Keratinocyte (primary cell): ENCODE measurements around the gene MX1. TPM values are rescaled to one million over a fixed set of nuclear protein-coding genes. Genes with fewer than 3 reads are reported as not detected.

Experiments
- DNase-seq: peaks from one replicate; pipeline ENCODE4 v3.0.0-alpha.2; 2011; ENCODE audit warnings: low read depth, missing footprints, low spot score
- FAIRE-seq: peaks from 2 replicates; lab custom pipeline; 2011; peaks lifted over from hg19 to GRCh38; lab: Jason Lieb, UNC
- H2AFZ ChIP-seq: 2 replicates; pipeline ENCODE4 v1.6.0; 2012; ENCODE audit warnings: low read length, control low read depth, inconsistent platforms; ENCODE audit not compliant: control insufficient read depth
- H3K27ac ChIP-seq: 2 replicates; pipeline ENCODE4 v1.5.1; 2011; ENCODE audit warnings: low read length; ENCODE audit not compliant: control insufficient read depth, insufficient read depth
- H3K27me3 ChIP-seq: 3 replicates; pipeline ENCODE4 v1.6.0; 2011; ENCODE audit warnings: low read length; ENCODE audit not compliant: control insufficient read depth, insufficient read depth; ENCODE audit errors: extremely low read depth
- H3K36me3 ChIP-seq, 2 experiments: 2 replicates in 1 of 2; 3 replicates in 1 of 2; pipeline ENCODE4 v1.5.1; 2011; ENCODE audit warnings: low read length in 2 of 2, mild to moderate bottlenecking in 1 of 2; ENCODE audit not compliant: control insufficient read depth in 2 of 2, insufficient read depth in 2 of 2; ENCODE audit errors: extremely low read depth in 1 of 2
- H3K4me1 ChIP-seq: 3 replicates; pipeline ENCODE4 v1.5.1; 2011; ENCODE audit warnings: low read length; ENCODE audit not compliant: control insufficient read depth, insufficient read depth; ENCODE audit errors: extremely low read depth
- H3K4me2 ChIP-seq: 3 replicates; pipeline ENCODE4 v1.6.0; 2011; ENCODE audit warnings: low read depth, low read length; ENCODE audit not compliant: control insufficient read depth, insufficient read depth; ENCODE audit errors: extremely low read depth
- H3K4me3 ChIP-seq, 3 experiments: fragments of 200-600 bp in 1 of 3; sonication (generic) in 1 of 3; 2 replicates in 2 of 3; 3 replicates in 1 of 3; pipeline ENCODE4 v1.5.1; 2011 to 2016; ENCODE audit warnings: low read length in 3 of 3, mild to moderate bottlenecking in 3 of 3, control low read depth in 2 of 3, inconsistent platforms in 1 of 3, low read depth in 1 of 3, mixed read lengths in 1 of 3, mixed run types in 1 of 3, moderate library complexity in 1 of 3; ENCODE audit not compliant: control insufficient read depth in 2 of 3, insufficient read depth in 2 of 3; ENCODE audit errors: extremely low read depth in 1 of 3
- H3K79me2 ChIP-seq: 2 replicates; pipeline ENCODE4 v1.6.0; 2012; ENCODE audit warnings: low read length; ENCODE audit not compliant: control insufficient read depth, insufficient read depth
- H3K9ac ChIP-seq: 3 replicates; pipeline ENCODE4 v1.6.0; 2011; ENCODE audit warnings: low read length; ENCODE audit not compliant: control insufficient read depth, insufficient read depth; ENCODE audit errors: extremely low read depth
- H3K9me1 ChIP-seq: 3 replicates; pipeline ENCODE4 v1.6.0; 2011; ENCODE audit warnings: low read length; ENCODE audit not compliant: control insufficient read depth, insufficient read depth; ENCODE audit errors: extremely low read depth
- H3K9me3 ChIP-seq: 2 replicates; pipeline ENCODE4 v1.5.1; 2012; ENCODE audit warnings: low read depth, low read length; ENCODE audit not compliant: control insufficient read depth
- H4K20me1 ChIP-seq: 3 replicates; pipeline ENCODE4 v1.6.0; 2011; ENCODE audit warnings: low read length; ENCODE audit not compliant: control insufficient read depth, insufficient read depth; ENCODE audit errors: extremely low read depth
- CTCF ChIP-seq, 3 experiments: IDR thresholded peaks in 1 of 3; conservative IDR thresholded peaks in 1 of 3; optimal IDR thresholded peaks in 1 of 3; 2 replicates in 2 of 3; 3 replicates in 1 of 3; pipeline versions ENCODE3 to v1.5.1; 2011; ENCODE audit warnings: low read length in 3 of 3, mild to moderate bottlenecking in 3 of 3, moderate library complexity in 2 of 3, control low read depth in 1 of 3, inconsistent platforms in 1 of 3; ENCODE audit not compliant: insufficient read depth in 2 of 3; ENCODE audit errors: extremely low read depth in 1 of 3
- EZH2 ChIP-seq: IDR thresholded peaks from one replicate; pipeline ENCODE4 v1.6.1; 2012; ENCODE audit warnings: inconsistent platforms, mild to moderate bottlenecking, low read length, moderate library complexity
- dilution Hi-C: fragments of 300-500 bp; cut with MboI; formaldehyde crosslinking; loops from one replicate; pipeline ENCODE4 v1.7.0; 2020; ENCODE audit warnings: low sequenced_read_pairs; ENCODE audit not compliant: extremely low pct_ligation_motif_present
- polyA plus RNA-seq, 5 experiments: library from polyadenylated mRNA; depleted of rRNA in 3 of 5; stranded (reverse) in 3 of 5; stranded (forward) in 1 of 5; unstranded in 1 of 5; fragments of >200 nt; gene quantifications; 1 replicate in 1 of 5; 2 replicates in 3 of 5; 3 replicates in 1 of 5; pipeline versions ENCODE4 v1.2.1 to v1.2.3, GENCODE V29; 2011 to 2012; ENCODE audit warnings: missing spikeins in 2 of 5, low read depth in 1 of 5, low replicate concordance in 1 of 5

The MX1 gene
- polyA plus RNA-seq, 1 donor (not counting 4 experiments of a cell fraction or from before 2014, with no cell fraction given) = 151 TPM

GRCh38 chr21:41458121-41458520 lies 32.1 kb downstream of the MX1 start:
- H3K9ac ChIP-seq = no peak overlapping the region
- no peaks in the 10 kb centered on the region for H3K9me1 ChIP-seq
- H4K20me1 ChIP-seq = no peaks in the 10 kb centered on the region
- peaks cover 4% of the 10 kb centered on the region for H3K4me1 ChIP-seq
- dilution Hi-C loops = no loop called here
- no peak overlapping the region for H3K27ac ChIP-seq
- no peak for TF ChIP-seq CTCF (optimal IDR thresholded peaks at IDR 0.05 in 1 of 3, IDR thresholded peaks at IDR 0.05 in 1 of 3, conservative IDR thresholded peaks at IDR 0.05 in 1 of 3; ENCODE audit: extremely low read depth in 1 of 3, insufficient read depth in 2 of 3, low read length in 3 of 3)
- no peak for TF ChIP-seq EZH2
- H3K27me3 ChIP-seq = no peaks in the 10 kb centered on the region
- peaks cover 2 to 36% of the 10 kb centered on the region in 2 experiments for H3K36me3 ChIP-seq
- no peaks in the 10 kb centered on the region for H3K9me3 ChIP-seq
- no peak overlapping the region for H3K4me3 ChIP-seq
- FAIRE-seq = no peak
- no peak for DNase-seq
- H3K4me2 ChIP-seq = no peak overlapping the region
- H3K79me2 ChIP-seq = no peaks in the 10 kb centered on the region
- no peak overlapping the region for H2AFZ ChIP-seq

- peaks cover 4% of the 10 kb centered on the region for H3K4me1 ChIP-seq
- no peak for DNase-seq
- no peaks in the 10 kb centered on the region for H4K20me1 ChIP-seq
- no peaks in the 10 kb centered on the region for H3K9me1 ChIP-seq
- dilution Hi-C loops = no loop called here
- H3K4me3 ChIP-seq = no peak overlapping the region
- H3K9ac ChIP-seq = no peak overlapping the region
- no peak for FAIRE-seq
- no peaks in the 10 kb centered on the region for H3K9me3 ChIP-seq
- H3K4me2 ChIP-seq = no peak overlapping the region
- H3K36me3 ChIP-seq = peaks cover 2 to 34% of the 10 kb centered on the region in 2 experiments
- no peaks in the 10 kb centered on the region for H3K79me2 ChIP-seq
- H3K27ac ChIP-seq = no peak overlapping the region
- no peak for TF ChIP-seq CTCF (optimal IDR thresholded peaks at IDR 0.05 in 1 of 3, IDR thresholded peaks at IDR 0.05 in 1 of 3, conservative IDR thresholded peaks at IDR 0.05 in 1 of 3; ENCODE audit: extremely low read depth in 1 of 3, insufficient read depth in 2 of 3, low read length in 3 of 3)
- TF ChIP-seq EZH2 = no peak
- no peak overlapping the region for H2AFZ ChIP-seq
- H3K27me3 ChIP-seq = no peaks in the 10 kb centered on the region
Measured at GRCh38 chr21:41458559-41458958, 32.5 kb downstream of the MX1 start.
